Measurements from ENCODE around the gene KSR2. TPM values are rescaled to one million over a fixed set of nuclear protein-coding genes. Genes with fewer than 3 reads are reported as not detected.
A peak's percentile ranks its signal among the peaks of the same experiment; 100 is the strongest.

Gene KSR2
- total RNA-seq, 4 donors from 2014 or later: under 0.01 to 0.08 (median under 0.01) TPM; not detected in 1

DNA sequence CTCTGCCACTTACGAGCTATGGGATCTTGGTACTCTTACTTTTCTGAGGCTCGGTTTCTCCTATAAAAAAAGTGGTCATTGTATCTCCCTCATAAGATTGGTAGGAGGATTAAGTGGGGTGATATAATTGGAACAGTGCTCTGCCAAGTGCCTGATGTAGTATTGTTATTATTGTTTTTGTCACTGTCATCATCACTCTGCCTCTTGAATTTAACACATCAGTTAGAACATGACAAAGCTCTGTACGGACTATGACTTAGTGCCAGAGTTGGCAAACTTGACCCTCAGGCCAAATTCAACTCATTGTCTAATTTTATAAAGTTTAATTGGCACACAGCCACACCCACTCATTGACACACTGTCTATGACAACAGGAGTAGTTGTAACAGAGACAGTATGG, 378.4 kb downstream of the KSR2 start:
- H3K4me3 ChIP-seq: no peak overlapping the region
- TF ChIP-seq POLR2AphosphoS5 (IDR thresholded peaks at IDR 0.05): no peak
- no peak for TF ChIP-seq EP300 (IDR thresholded peaks at IDR 0.05)
- TF ChIP-seq, protein P1, sequence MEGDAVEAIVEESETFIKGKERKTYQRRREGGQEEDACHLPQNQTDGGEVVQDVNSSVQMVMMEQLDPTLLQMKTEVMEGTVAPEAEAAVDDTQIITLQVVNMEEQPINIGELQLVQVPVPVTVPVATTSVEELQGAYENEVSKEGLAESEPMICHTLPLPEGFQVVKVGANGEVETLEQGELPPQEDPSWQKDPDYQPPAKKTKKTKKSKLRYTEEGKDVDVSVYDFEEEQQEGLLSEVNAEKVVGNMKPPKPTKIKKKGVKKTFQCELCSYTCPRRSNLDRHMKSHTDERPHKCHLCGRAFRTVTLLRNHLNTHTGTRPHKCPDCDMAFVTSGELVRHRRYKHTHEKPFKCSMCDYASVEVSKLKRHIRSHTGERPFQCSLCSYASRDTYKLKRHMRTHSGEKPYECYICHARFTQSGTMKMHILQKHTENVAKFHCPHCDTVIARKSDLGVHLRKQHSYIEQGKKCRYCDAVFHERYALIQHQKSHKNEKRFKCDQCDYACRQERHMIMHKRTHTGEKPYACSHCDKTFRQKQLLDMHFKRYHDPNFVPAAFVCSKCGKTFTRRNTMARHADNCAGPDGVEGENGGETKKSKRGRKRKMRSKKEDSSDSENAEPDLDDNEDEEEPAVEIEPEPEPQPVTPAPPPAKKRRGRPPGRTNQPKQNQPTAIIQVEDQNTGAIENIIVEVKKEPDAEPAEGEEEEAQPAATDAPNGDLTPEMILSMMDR (IDR thresholded peaks at IDR 0.05): no peak
- TF ChIP-seq POLR2A (IDR thresholded peaks at IDR 0.05): no peak
- no peaks in the 10 kb centered on the region for H3K36me3 ChIP-seq
- no peak overlapping the region for H3K27ac ChIP-seq
- peaks cover 0 to 18% (median 0%) of the 10 kb centered on the region in 3 donors for H3K9me3 ChIP-seq
- no peak for ATAC-seq
- WGBS, 2 donors (ENCODE audit: low coverage in 1 of 2): 80 to 90% methylated on average over 2 to 3 of the region's 3 CpGs
- H3K4me1 ChIP-seq: no peaks in the 10 kb centered on the region
- peaks cover 43% of the 10 kb centered on the region for H3K27me3 ChIP-seq

- no peak for ATAC-seq
- Histone ChIP-seq H3K27ac (no peak overlapping the region), H3K4me1 (peaks cover 0 to 4% (median 0%) of the 10 kb centered on the region in 3 donors), H3K4me3 (no peak overlapping the region), H3K9me3 (peaks cover 0 to 18% (median 0%) of the 10 kb centered on the region in 3 donors), H3K36me3 (no peaks in the 10 kb centered on the region), H3K27me3 (peaks cover 48% of the 10 kb centered on the region)
- TF ChIP-seq POLR2A (IDR thresholded peaks at IDR 0.05) (no peak), POLR2AphosphoS5 (IDR thresholded peaks at IDR 0.05) (no peak), EP300 (IDR thresholded peaks at IDR 0.05) (no peak)
- TF ChIP-seq, protein P1 (IDR thresholded peaks at IDR 0.05): no peak
- 79 to 92% methylated on average over 1 of the region's 1 CpG for WGBS, 2 donors (ENCODE audit: low coverage in 1 of 2)
These were observed 379.8 kb downstream of the KSR2 start for GRCh38 chr12:117589021-117589420.

DNA sequence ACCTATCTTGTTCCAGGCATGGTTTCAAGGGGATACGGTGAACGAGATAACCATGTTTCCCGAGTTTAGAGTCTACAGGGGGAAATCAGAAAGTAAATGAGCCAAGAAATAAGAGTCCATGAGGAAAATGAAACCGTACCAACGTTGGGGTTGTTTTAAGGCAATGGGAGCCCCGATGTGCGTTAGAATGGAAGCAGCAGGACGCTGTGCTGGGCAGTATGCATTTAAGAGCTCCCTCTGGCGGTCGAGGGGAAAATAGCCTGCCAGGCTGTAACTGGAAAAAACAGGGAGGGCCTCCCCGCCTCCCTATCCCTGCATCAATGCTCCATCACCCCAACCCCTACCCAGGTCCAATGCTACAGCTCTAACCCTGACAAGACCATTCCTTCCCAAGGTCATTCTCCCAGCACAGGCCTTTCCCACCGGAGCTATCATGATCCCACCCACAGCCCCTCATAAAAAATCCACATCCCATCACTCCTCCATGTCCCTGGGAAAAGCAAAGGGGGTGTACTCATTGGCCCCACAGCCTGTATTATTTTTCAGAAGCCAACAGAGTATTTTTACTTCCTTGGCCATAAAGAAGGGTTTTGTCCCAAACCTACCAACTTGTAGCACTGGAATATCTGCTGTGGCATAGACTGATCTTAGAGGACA, 381.0 kb downstream of the KSR2 start:
- 8 to 14% methylated on average over 10 to 11 of the region's 12 CpGs for WGBS, 2 donors (ENCODE audit: low coverage in 1 of 2)
- TF ChIP-seq POLR2AphosphoS5 (IDR thresholded peaks at IDR 0.05) (no peak), POLR2A (IDR thresholded peaks at IDR 0.05) (no peak), EP300 (IDR thresholded peaks at IDR 0.05) (no peak)
- TF ChIP-seq, protein P1 (IDR thresholded peaks at IDR 0.05): peak in 3 of 4 experiments; percentile 55 to 90 (median 71)
- Histone ChIP-seq H3K27me3 (peaks cover 42% of the 10 kb centered on the region), H3K36me3 (no peaks in the 10 kb centered on the region), H3K27ac (no peak overlapping the region), H3K4me1 (peaks cover 0 to 8% (median 0%) of the 10 kb centered on the region in 3 donors), H3K9me3 (peaks cover 0 to 18% (median 0%) of the 10 kb centered on the region in 3 donors), H3K4me3 (no peak overlapping the region)
- ATAC-seq: no peak

- TF ChIP-seq EP300 (IDR thresholded peaks at IDR 0.05) (no peak), POLR2A (IDR thresholded peaks at IDR 0.05) (no peak), POLR2AphosphoS5 (IDR thresholded peaks at IDR 0.05) (no peak)
- TF ChIP-seq, protein P1 (IDR thresholded peaks at IDR 0.05): no peak
- Histone ChIP-seq H3K4me1 (peaks cover 0 to 16% (median 0%) of the 10 kb centered on the region in 3 donors), H3K36me3 (no peaks in the 10 kb centered on the region), H3K27me3 (peaks cover 36% of the 10 kb centered on the region), H3K27ac (no peak overlapping the region), H3K9me3 (no peaks in the 10 kb centered on the region), H3K4me3 (no peak overlapping the region)
- WGBS, 2 donors (ENCODE audit: low coverage in 1 of 2): 22 to 58% methylated on average over 2 to 7 of the region's 12 CpGs
- no peak for ATAC-seq
These were observed 385.0 kb downstream of the KSR2 start for GRCh38 chr12:117583677-117584225.

- Histone ChIP-seq H3K9me3 (no peaks in the 10 kb centered on the region), H3K27me3 (peaks cover 36% of the 10 kb centered on the region), H3K27ac (no peak overlapping the region), H3K4me3 (no peak overlapping the region), H3K36me3 (no peaks in the 10 kb centered on the region), H3K4me1 (peaks cover 0 to 16% (median 0%) of the 10 kb centered on the region in 3 donors)
- TF ChIP-seq EP300 (IDR thresholded peaks at IDR 0.05): no peak
- TF ChIP-seq, protein P1 (IDR thresholded peaks at IDR 0.05): no peak
- TF ChIP-seq POLR2AphosphoS5 (IDR thresholded peaks at IDR 0.05): no peak
- no peak for TF ChIP-seq POLR2A (IDR thresholded peaks at IDR 0.05)
- WGBS, 2 donors (ENCODE audit: low coverage in 1 of 2): 82 to 95% methylated on average over 2 of the region's 2 CpGs
- ATAC-seq: no peak
These were observed 385.7 kb downstream of the KSR2 start for GRCh38 chr12:117583092-117583491.
